Smooth muscle cell of the brain vasculature (primary cell): Measurements from ENCODE around the gene ZNRF4.

Experiments used
- DNase-seq: peaks from one replicate; pipeline ENCODE4 v3.0.0-alpha.2; 2012; ENCODE audit warnings: low read depth, low spot score

ZNRF4 gene

GRCh38 chr19:5440299-5440698 lies 14.9 kb upstream of the ZNRF4 start:
- DNase-seq: no peak

DNA sequence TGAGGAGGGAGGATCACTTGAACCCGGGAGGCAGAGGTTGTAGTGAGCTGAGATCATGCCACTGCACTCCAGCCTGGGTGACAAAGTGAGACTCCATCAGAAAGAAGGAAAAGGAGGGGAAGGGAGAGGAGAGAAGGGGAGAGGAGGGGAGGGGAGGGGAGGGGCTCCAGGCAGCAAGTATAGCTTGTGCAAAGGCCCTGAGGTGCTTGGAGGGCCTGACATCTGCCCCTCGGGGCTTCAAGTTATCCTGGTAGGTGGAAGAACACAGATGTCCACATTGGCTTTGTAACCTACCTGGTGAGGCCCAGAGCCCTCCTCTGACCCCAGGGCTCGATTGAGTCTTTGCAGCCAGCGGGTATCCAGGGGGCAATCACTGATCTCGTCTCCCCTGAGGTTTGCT lies 11.5 kb upstream of the ZNRF4 start:
- no peak for DNase-seq

DNA sequence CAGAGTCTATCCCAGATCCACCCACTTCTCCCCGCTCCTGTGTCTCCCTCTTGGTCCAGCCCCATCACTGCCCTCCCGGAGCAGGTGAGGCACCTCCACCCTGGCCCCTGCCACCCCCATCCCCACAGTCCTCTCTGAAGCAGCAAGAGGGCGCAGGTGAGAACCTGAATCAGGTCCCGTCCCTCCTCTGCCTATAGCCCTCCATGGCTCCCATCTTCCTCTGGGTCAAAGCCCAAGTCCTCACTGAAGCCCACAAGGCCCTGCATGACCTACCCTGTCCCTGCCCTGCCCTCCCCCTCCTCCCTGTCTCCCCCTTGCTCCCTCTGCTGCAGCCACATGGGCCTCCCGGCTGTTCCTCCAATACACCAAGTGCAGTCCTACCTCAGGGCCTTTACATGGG lies 10.8 kb upstream of the ZNRF4 start:
- DNase-seq: no peak

- DNase-seq: no peak
Measured at GRCh38 chr19:5445071-5445470, 10.1 kb upstream of the ZNRF4 start.

GRCh38 chr19:5445561-5446055 lies 9.6 kb upstream of the ZNRF4 start:
- DNase-seq: no peak

- DNase-seq: no peak
Measured at GRCh38 chr19:5447700-5448311, 7.4 kb upstream of the ZNRF4 start.

DNA sequence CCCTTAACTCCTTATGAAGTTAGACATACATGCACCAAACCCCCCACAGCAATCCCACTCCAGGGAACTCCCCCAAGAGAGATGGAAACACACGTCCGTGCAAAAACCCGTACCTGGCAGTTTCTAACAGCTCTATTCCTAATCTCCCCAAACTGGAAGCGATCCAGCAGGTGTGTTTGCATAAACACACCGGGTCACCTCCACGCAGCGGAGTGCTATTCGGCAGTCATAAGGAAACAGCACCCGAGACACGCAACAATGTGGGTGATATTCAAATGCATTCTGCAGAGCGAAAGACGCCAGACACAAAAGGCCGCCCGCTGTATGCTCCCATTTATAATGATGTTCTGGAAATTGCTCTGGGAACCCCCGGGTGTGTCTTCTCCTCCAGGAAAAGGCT lies 6.8 kb upstream of the ZNRF4 start:
- DNase-seq: no peak

DNA sequence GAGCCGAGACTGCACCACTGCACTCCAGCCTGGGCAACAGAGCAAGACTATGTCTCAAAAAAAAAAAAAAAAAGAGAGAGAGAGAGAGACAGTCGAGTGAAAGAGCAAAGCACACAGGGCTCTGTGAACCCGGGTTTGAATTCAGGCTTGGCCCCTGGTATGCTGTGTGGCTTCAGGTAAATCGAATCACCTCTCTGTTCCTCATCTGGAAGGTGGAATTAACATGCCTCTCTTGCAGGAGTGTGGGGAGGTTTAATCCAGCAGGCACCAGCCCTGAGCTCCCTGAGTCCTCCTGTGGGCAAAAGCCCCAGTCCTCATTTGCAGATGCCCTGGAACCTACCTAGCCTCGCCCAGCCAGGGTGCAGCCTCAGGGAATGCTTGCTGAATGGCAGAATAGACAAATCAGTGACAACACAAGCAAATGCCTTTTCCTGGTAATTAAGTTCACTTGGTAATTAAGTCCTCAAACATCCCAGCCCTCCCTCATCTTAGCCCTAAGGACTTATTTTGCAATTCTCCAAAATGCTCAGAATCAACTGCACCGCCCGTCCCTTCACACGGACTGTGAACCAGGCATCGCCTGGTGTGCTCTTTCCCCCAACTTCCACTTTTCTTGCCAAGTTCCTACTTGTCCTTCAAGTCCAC lies 4.6 kb upstream of the ZNRF4 start:
- no peak for DNase-seq

DNA sequence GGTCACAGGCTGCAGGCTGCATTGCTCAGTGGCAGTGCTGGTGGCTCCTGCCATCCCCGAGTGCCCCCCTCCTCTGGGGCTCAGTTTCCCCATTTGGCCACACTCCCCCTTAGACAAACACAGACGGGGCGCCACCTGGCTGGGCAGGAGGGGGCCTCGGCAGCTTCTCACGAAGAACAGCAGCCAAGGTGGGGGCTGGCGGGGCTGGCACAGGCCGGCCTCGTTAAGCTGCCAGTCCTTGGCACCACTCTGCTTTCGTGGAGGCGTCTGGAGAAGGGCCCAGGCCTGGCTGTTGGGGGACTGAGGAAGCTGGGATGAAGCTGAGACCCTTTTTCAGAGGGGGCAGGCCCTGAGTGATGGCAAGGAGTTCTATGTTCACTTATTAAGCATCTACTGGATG lies 3.7 kb upstream of the ZNRF4 start:
- no peak for DNase-seq

DNA sequence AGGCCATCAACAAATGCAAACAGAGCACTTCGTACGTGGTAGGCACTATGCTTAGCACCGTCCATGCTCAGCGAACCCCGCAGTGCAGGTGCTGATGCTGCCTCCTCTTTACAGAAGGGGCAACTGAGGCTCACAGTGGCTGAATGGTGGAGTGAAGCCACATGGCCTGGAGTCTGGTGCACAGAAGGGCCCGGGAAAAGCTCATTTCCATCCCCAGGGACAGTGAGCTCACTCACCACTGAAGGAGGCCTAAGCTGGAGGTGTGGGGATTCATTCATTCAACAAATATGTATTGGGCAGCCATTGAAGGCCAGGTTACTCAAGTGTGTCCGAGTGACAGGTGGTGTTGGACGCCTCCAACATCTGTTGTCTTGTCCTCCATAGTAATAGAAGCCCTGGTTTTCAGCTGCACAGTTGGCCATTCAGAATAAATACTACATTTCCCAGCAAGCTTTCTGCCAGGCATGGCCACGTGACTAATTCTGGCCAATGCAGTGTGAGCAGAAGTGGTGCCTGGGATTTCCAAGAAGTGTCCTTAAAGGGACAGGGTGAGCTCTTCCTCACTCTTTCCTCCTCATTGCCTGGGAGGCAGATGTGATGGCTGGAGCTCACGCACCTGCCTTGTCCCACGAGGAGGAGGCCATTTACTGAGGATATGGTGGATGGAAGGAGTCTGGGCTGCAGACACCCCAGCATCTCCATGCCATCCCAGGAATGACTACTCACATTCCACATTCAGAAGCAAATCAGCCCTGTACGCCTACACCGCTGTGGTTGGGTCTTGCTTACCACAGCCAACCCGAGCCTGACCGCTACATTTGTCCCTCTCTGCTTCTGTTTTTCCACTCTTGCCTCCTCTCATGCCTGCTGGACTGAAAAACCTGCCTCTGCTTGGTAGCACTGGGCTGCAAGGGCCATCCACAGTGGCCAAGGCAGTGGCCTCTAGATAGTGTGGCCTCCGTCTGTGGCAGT lies 2.3 kb upstream of the ZNRF4 start:
- DNase-seq: no peak

DNA sequence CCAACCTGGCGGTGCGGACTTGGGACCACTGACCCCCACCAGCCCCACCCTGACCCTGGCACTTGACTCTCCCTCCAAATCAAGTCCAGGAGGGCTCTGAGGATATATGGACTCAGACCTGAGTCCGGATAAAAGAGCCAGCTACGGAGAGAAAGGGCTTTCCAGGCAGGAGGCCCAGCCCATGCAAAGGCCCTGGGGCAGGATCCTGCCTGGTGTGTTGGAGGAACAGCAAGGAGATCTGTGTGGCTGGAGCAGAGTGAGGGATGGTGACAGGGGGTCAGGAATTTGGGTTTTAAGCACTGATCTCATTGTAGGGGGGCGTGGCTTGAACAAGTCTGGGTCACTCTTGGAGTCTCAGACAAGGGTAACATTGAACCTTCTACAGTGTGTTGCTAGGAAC lies 474 bp upstream of the ZNRF4 start:
- no peak for DNase-seq

- no peak for DNase-seq
Measured at GRCh38 chr19:5456130-5456840, 1.1 kb downstream of the ZNRF4 start.

DNA sequence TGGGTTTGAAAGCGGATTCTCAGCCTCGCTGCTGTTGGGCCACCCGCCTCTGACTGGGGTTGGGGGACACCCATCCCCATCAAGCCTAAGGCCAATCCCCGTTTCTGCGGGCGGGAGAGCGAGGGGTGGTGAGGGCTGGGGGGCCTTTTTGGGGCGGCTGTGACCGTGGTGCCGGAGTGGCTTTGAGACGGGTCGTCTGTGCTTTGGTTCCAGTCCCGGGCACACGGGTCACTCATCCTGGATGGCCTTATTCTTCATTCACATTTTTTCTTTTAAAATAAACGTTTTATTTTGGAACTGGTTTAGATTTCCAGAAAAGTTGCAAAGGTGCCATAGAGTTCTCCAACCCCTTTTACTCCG lies 1.6 kb downstream of the ZNRF4 start:
- no peak for DNase-seq

GRCh38 chr19:5457709-5458108 lies 2.5 kb downstream of the ZNRF4 start:
- DNase-seq: no peak

- DNase-seq: no peak
Measured at GRCh38 chr19:5458420-5458819, 3.2 kb downstream of the ZNRF4 start.

- no peak for DNase-seq
Measured at GRCh38 chr19:5459360-5459759, 4.1 kb downstream of the ZNRF4 start.

GRCh38 chr19:5460748-5461147 lies 5.5 kb downstream of the ZNRF4 start:
- no peak for DNase-seq

DNA sequence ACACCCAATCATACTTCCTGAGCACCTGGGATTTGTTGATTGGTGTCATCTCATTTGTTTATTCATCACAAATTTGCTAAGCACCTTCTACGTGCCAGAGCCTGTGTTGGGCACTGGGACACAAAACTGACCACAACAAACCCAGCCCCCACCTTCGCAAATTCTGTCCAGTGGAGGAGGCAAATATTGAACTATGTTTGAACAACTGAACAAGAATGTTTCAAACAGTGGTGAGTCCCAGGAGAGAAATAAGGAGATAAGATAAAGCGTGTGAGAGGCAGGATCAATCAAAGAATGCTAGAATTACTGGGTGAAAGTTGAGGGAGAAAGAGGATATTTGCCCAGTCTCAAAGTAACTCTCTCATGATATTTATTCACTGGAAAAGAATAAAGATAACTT lies 8.7 kb downstream of the ZNRF4 start:
- DNase-seq: no peak

DNA sequence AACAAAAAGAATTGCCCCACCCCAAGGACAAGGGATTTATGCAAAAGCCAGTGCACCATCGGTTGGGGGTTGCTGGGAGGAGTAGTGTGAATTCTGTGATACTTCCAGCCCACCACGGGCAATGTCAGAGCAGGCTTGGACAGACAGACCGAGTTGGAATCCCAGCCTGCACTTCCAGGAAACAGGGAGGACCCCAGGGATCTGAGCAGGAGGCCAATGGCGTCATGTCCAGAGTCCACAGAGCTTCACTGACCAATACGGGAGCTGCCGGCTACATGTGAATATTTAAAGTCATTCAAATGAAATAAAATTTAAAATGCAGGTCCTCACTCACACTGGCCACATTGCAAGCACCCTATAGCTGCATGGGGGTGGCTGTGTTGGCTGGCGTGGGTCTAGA lies 10.9 kb downstream of the ZNRF4 start:
- no peak for DNase-seq

- DNase-seq: no peak
Measured at GRCh38 chr19:5466814-5467291, 11.6 kb downstream of the ZNRF4 start.

- DNase-seq: no peak
Measured at GRCh38 chr19:5470264-5470671, 15.1 kb downstream of the ZNRF4 start.

- no peak for DNase-seq
Measured at GRCh38 chr19:5472286-5472685, 17.1 kb downstream of the ZNRF4 start.
